HG02588 (cell line): ENCODE results near the gene CPED1.
"Not testable (repeated sequence)": the region's sequence is repeated elsewhere in the genome, so short reads cannot be mapped to it uniquely, and the experiment has no call there.

Experiments
- ATAC-seq: cut with Tn5 transposase; IDR thresholded peaks from one replicate; pipeline ENCODE4 v1.9.1; 2021; ENCODE audit warnings: mild to moderate bottlenecking, moderate library complexity; ENCODE audit not compliant: unreplicated experiment

Gene CPED1

DNA sequence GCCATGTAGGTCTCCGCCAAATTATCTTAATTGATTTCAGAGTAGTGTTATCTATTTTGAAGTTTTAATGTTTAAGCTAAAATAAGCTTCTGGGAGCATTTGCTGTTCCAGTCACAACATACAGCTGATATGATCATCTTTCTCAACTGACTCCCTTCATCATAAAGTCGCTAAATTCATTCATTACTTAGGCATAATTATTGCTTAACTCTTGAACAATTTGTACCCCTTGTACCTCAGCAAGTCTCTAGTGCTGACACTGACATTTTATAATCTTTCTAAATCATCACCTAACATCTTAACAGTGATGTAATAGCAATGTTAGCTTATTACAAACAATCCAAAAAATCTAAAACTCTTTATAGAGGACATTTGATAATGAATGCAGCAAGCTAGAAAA lies 286.0 kb downstream of the CPED1 start:
- ATAC-seq, result no peak

GRCh38 chr7:121275204-121275603 lies 286.7 kb downstream of the CPED1 start:
- no peak for ATAC-seq

DNA sequence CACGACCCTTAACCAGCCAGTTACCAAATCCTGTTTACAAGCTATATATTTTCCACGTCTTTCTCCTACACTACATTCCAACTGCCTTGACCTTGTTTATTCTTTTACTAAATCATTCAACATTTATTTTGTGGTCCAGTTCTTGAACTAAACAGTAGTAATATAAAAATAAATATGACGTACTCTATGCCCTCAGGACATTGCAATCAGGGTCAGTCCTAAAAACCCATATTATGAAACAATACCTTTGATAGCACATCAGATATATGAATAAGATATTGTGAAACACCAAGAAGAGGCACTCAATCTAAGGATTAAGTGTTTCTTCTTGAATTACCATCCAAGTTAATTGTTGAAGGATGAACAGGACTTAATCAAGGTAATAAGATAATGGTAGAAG lies 287.8 kb downstream of the CPED1 start:
- no peak for ATAC-seq

GRCh38 chr7:121278120-121279021 lies 289.9 kb downstream of the CPED1 start:
- ATAC-seq, result peak; percentile 99

DNA sequence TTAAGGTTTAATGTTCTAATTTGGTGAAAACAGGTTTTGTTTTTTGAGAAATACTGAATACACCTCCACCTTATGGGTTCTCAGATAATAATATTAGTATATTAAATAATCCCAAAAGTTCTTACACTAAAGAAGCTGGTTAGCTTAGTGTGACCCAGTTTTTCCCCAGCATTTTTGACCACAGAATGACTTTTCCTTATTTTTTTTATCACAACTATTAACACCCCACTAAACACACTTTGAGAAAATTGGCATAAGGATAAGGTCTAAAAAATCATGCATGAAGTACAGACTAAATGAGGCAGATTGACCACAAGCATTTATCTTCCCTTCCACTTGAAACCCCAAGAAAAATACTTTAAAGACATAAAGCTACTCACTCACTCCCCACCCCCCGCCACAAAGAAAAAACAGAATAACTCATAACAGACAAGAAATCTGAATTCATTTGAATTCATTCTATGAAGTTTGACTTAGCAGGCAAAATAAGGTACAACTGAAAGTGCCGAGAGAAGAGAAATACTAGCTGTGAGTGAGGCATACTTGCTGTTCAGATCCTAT lies 290.6 kb downstream of the CPED1 start:
- ATAC-seq, result no peak

GRCh38 chr7:121279822-121280221 lies 291.3 kb downstream of the CPED1 start:
- ATAC-seq, result no peak

DNA sequence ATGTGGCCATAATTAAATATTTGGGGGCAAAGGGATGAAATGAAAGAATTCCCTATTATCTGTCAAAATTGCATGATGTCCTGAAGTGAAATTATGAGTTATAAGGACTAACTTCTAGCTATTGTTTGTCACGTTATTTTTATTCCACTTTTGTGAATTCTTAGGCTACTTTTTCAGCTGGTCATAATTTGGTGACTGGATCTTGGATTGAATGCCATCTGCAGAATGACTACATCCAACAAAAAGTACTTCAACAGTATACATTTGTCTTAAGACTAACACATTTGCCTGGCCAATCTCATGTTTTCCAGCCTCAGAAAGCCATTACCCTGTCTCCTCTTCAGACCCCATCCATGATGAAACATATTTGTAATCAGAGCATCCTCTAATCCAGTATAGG lies 292.1 kb downstream of the CPED1 start:
- no peak for ATAC-seq

GRCh38 chr7:121282129-121282528 lies 293.6 kb downstream of the CPED1 start:
- ATAC-seq, result no peak

GRCh38 chr7:121285066-121285667 lies 296.7 kb downstream of the CPED1 start:
- no peak for ATAC-seq

DNA sequence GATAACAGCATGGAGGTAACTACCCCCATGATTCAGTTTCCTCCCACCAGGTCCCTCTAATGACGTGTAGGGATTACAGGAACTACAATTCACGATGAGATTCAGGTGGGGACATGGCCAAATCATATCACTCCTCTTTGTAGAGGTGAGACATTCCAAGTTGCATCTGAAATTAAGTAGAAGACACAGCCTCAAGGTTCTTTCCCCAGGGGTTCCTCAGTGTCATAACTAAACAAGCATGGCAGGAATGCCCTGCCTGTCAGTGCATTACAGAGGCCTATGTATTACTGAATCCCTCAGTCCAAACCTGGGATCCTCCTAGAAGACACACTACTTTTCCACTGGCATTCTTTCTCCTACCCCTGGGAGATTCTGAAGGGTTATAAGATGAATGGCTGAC lies 297.7 kb downstream of the CPED1 start:
- ATAC-seq, result no peak

- no peak for ATAC-seq
Observed at GRCh38 chr7:121286742-121287734, 298.5 kb downstream of the CPED1 start.

DNA sequence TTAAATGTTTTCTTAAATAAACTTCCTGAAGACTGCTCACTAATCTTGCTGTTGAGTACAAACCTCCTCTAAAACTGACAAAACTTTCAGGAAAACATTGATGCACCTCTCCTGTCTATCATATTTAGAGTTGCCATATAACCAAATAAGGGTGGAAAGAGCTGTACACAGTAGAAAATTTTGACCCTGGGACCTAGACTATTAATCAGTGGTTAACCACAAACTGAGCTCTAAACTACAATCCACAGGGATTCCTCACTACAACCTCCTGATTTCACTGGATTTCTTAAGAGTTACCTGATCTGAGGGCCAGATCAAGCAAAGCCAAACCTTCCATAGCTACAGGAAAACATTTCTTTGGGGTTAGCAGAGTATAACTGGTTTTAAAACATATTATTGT lies 300.4 kb downstream of the CPED1 start:
- ATAC-seq, result no peak

- not testable (repeated sequence) for ATAC-seq
Observed at GRCh38 chr7:121289930-121290329, 301.4 kb downstream of the CPED1 start.

- ATAC-seq, result no peak
Observed at GRCh38 chr7:121294448-121294992, 306.0 kb downstream of the CPED1 start.

DNA sequence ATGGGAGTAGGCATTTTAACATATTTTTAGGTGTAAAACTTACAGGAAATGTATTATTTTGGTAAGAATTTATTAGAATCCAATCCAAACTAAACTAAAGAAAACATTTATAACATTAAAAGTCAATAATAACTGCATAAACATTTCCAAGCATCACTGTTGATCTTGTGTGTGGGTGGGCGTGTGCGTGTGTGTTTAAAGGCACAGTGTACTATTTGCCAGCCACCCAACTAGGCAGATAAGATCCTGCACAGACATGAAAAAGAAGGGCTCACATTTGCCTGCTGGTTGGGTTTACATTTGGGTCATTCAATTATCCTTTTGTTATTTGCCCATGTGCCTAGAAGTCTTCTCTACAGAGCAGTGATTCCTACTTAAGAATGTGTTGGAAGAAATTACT lies 309.3 kb downstream of the CPED1 start:
- ATAC-seq, result no peak

DNA sequence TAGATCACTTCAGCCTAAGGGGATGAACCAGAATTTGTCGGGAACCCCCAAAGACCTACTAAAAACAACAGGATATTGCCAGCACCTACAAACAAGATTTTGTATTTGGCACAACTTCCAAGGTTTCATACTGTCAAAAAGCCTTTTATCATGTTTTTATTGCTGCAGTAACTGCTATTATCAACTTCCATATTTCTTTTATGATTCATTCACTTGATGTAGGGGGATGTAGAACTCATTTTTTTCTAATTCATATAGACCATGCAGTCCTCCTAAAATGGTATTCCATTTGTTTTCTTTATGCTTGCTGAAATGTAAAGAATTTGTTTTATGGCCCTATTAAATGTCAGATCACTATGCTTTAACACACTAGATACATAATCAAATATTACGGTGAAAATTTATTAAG lies 310.3 kb downstream of the CPED1 start:
- no peak for ATAC-seq

GRCh38 chr7:121300685-121301420 lies 312.3 kb downstream of the CPED1 start:
- ATAC-seq, result no peak

- ATAC-seq, result no peak
Observed at GRCh38 chr7:121301446-121302213, 313.1 kb downstream of the CPED1 start.

GRCh38 chr7:121302214-121302745 lies 313.8 kb downstream of the CPED1 start:
- ATAC-seq, result peak; percentile 95
